GM12875 (cell line): Measurements from ENCODE around the gene HES4.

Experiments used
- H3K4me3 ChIP-seq: one replicate; pipeline ENCODE4 v1.5.1; 2011; ENCODE audit warnings: low read depth, low read length, control low read depth
- CTCF ChIP-seq: IDR thresholded peaks from 2 replicates; pipeline ENCODE4 v1.5.1; 2011; ENCODE audit warnings: low read depth, mild to moderate bottlenecking, control low read depth, inconsistent platforms, low read length, moderate library complexity, borderline replicate concordance; ENCODE audit not compliant: insufficient read depth

The HES4 gene

GRCh38 chr1:1004780-1005697, 5.1 kb upstream of the HES4 start:
- no peak for TF ChIP-seq CTCF
- no peak overlapping the region for H3K4me3 ChIP-seq

- no peak for TF ChIP-seq CTCF
- no peak overlapping the region for H3K4me3 ChIP-seq
Observed at GRCh38 chr1:1004420-1004779, 4.5 kb upstream of the HES4 start.

DNA sequence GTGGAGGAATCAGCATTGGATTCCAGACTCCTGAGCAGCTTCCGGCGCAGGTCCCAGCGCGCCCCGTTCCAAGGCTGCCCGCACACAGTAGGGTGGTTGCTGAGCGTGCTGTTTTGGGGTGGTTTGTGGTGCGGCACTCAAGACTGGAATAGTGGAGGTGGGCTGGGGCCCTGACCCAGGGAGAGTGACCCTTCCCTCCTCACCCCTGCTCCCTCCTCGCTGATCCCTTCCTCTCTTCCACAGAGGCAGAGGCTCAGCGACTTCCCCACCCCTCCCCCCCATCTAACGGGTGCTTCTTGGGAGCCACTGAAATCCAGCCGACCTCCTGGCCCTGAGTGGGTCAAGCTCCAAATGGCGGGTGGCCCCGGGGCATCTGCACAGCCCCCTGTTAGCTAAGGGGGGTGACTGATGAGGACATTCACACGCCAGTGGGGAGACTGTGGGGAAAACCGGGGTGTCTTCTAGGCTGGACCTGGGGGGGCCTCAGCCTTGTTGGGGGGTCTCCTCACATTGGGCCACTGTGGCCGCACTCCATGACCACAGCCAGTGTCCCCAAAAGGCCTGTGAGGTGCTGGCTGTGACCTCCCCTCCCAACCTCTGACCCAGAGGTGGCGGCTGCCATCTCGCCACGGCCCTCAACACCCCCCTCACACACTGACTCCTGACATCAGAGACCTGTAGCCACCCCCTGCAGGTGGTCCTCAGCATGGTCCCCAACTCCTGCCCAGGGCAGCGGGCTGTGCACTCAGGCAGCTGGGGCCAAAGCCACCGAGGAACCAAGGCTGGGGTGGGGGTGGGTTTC, 3.9 kb upstream of the HES4 start:
- H3K4me3 ChIP-seq, result no peak overlapping the region
- no peak for TF ChIP-seq CTCF

GRCh38 chr1:1001057-1001783, 1.3 kb upstream of the HES4 start:
- H3K4me3 ChIP-seq, result no peak overlapping the region
- no peak for TF ChIP-seq CTCF

- peak overlapping the region; percentile 15 for H3K4me3 ChIP-seq
- no peak for TF ChIP-seq CTCF
Observed at GRCh38 chr1:1000357-1001056, 610 bp upstream of the HES4 start.

DNA sequence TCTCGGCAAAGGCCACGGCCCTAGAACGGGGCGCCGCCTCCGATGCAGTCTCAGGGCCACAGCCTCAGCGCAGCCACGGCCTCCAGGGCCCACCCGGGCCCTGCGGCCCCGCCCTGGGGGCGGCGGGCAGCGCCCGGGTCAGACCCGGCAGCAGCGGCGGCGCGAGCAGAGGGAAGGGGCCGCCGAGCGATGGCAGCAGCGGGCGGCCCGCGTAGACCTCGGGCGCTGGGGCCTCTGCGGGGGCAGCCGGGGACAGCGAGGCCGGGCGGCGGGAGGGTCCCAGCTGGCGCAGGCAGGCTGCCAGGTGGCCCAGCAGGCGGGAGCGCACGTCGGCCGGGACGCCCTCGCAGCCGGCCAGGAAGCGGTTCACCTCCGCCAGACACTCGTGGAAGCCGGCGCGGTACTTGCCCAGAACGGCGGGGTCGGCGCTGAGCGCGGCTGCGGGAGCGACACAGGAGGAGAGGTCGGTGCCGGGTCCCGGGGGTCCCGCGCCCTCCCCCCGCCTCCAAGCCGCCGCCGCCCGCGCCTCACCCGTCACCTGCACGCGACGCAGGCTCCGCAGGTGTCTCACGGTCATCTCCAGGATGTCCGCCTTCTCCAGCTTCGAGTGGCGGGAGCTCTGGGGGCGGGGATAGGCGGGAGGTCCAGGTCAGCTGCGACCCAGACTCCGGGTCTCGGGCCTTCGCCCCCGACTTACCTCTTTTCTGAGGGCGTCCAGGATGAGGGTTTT, 737 bp downstream of the HES4 start:
- TF ChIP-seq CTCF, result no peak
- H3K4me3 ChIP-seq, result no peak overlapping the region
